ENCODE data around the gene MTG2. TPM values are rescaled to one million over a fixed set of nuclear protein-coding genes. Genes with fewer than 3 reads are reported as not detected.

The MTG2 gene
- total RNA-seq, 1 experiment from 2014 or later: 33.9 TPM

DNA sequence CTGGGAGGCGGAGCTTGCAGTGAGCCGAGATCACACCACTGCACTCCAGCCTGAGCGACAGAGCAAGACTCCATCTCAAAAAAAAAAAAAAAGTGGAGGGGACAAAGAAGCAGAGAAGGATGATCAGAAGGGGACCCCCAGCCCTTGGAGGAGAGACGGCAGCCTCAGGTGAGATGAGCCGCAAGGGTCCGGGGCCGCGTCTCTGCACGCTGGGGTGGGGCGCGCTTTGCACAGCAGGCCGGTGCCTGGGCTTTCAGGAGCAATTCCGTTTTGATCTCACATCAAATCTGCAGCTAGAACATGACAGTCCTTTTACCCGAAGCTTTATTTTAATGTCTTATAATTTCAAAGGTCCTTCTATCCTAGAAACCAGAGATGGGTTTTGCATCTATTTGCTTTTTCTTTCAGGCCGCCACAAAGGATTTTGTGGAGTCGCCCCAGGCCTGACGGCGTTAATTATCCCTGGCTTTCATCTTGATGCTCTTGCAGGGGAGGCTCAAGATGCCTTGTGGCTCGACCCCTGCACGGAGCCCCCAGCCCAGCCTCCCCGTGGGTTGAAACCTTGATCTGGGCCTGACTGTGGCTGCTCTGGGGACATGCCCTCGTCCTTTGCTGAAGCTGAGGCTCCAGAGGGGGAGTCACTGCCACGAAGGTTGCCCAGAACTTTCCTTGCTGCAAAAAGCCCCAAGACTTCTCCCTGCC lies 20.0 kb downstream of the MTG2 start:
- Histone ChIP-seq H3K9ac (ENCODE audit: low read length) (no peak overlapping the region), H3K9me2 (replicated peaks; ENCODE audit: low read length) (no peaks in the 10 kb centered on the region), H2AFZ (ENCODE audit: low read length) (no peak overlapping the region), H3K4me1 (ENCODE audit: insufficient read depth, low read length) (peaks cover 18% of the 10 kb centered on the region), H3K36me3 (ENCODE audit: low read depth, low read length) (peaks cover 29% of the 10 kb centered on the region), H3K27me3 (ENCODE audit: low read length) (no peaks in the 10 kb centered on the region), H3K9me3 (ENCODE audit: low read length) (no peaks in the 10 kb centered on the region), H3K27ac (ENCODE audit: low read length) (peak overlapping the region; percentile 14; the same call in 1 of the 2 replicates), H4K20me1 (ENCODE audit: low read length) (no peaks in the 10 kb centered on the region), H3K4me2 (ENCODE audit: low read length) (peak overlapping the region; percentile 33), H3K4me3 (ENCODE audit: low read length) (no peak overlapping the region), H3F3A (ENCODE audit: low read length, unreplicated experiment) (no peaks in the 10 kb centered on the region), H3K79me2 (ENCODE audit: low read length) (no peaks in the 10 kb centered on the region)
- TSS peak; percentile 16 for BruUV-seq (replicated peaks)
- ChIA-PET CTCF (no interaction called here), POLR2A (ENCODE audit: unreplicated experiment) (interaction anchor here (0.6 kb wide), 1 partner anchor 96 kb away, joined by 5 read pairs; no protein-coding TSS in a partner anchor)
- DNase-seq (no peak), ATAC-seq (no peak; the same call in 1 of the 2 replicates)
- TF ChIP-seq EZH2 (IDR thresholded peaks at IDR 0.05; ENCODE audit: low read length, unreplicated experiment) (no peak), EZH2phosphoT487 (IDR thresholded peaks at IDR 0.05; ENCODE audit: borderline replicate concordance, low read length) (no peak)
- TF ChIP-seq, protein P1, sequence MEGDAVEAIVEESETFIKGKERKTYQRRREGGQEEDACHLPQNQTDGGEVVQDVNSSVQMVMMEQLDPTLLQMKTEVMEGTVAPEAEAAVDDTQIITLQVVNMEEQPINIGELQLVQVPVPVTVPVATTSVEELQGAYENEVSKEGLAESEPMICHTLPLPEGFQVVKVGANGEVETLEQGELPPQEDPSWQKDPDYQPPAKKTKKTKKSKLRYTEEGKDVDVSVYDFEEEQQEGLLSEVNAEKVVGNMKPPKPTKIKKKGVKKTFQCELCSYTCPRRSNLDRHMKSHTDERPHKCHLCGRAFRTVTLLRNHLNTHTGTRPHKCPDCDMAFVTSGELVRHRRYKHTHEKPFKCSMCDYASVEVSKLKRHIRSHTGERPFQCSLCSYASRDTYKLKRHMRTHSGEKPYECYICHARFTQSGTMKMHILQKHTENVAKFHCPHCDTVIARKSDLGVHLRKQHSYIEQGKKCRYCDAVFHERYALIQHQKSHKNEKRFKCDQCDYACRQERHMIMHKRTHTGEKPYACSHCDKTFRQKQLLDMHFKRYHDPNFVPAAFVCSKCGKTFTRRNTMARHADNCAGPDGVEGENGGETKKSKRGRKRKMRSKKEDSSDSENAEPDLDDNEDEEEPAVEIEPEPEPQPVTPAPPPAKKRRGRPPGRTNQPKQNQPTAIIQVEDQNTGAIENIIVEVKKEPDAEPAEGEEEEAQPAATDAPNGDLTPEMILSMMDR (conservative IDR thresholded peaks at IDR 0.05; ENCODE audit: low read depth, low read length): no peak
- intact Hi-C loops (cut with micrococcal nuclease): no loop called here

DNA sequence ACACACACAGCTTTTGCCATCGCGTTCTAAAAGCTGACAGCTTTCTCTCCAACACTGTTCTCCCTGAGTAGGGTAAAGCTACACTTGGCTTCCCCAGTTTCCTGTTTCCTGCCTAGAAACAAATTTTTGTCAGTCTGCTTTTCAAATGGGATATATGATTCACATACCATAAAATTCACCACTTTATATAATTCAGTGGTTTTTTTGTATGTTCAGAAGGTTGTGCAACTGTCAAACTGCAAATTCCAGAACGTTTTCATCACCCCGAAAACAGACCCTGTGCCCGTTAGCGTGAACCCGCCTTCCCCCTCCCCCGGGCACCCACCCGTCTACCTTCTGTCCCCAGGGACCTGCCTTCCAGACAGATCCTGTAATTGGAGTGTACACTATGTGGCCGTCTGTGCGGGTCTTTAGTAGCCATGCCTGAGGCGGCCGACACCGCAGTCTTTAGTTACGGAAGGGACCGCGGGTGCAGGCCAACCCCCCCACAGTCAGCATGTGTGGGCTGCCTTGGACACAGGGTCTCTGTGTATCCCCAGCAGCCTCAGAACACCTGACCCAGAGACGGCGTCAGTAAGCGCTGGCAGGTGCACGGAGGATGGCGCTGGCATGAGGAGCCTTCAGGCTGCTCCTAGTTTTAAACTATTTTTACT lies 20.7 kb downstream of the MTG2 start:
- Histone ChIP-seq H3K4me3 (ENCODE audit: low read length) (no peak overlapping the region), H3K9me2 (replicated peaks; ENCODE audit: low read length) (no peaks in the 10 kb centered on the region), H3K9me3 (ENCODE audit: low read length) (no peaks in the 10 kb centered on the region), H3K36me3 (ENCODE audit: low read depth, low read length) (peaks cover 23% of the 10 kb centered on the region), H3K4me2 (ENCODE audit: low read length) (peak overlapping the region; percentile 33), H3K79me2 (ENCODE audit: low read length) (no peaks in the 10 kb centered on the region), H3K27me3 (ENCODE audit: low read length) (no peaks in the 10 kb centered on the region), H4K20me1 (ENCODE audit: low read length) (no peaks in the 10 kb centered on the region), H3F3A (ENCODE audit: low read length, unreplicated experiment) (no peaks in the 10 kb centered on the region), H3K4me1 (ENCODE audit: insufficient read depth, low read length) (peaks cover 18% of the 10 kb centered on the region), H3K27ac (ENCODE audit: low read length) (peak overlapping the region; percentile 14; the same call in 1 of the 2 replicates), H3K9ac (ENCODE audit: low read length) (no peak overlapping the region), H2AFZ (ENCODE audit: low read length) (no peak overlapping the region)
- DNase-seq (peak; percentile 63), ATAC-seq (peak; percentile 79)
- BruUV-seq (replicated peaks): no TSS peak
- CTCF ChIA-PET: no interaction called here
- TF ChIP-seq EZH2 (IDR thresholded peaks at IDR 0.05; ENCODE audit: low read length, unreplicated experiment) (no peak), EZH2phosphoT487 (IDR thresholded peaks at IDR 0.05; ENCODE audit: borderline replicate concordance, low read length) (no peak)
- TF ChIP-seq, protein P1 (conservative IDR thresholded peaks at IDR 0.05; ENCODE audit: low read depth, low read length): no peak
- intact Hi-C loops (cut with micrococcal nuclease): no loop called here
- POLR2A ChIA-PET (ENCODE audit: unreplicated experiment): interaction anchor here (0.6 kb wide), 1 partner anchor 97 kb away, joined by 5 read pairs; no protein-coding TSS in a partner anchor

All from PC-3 (cell line).